HG03039 (cell line): ENCODE measurements around the gene HSD17B14.
"Not testable (repeated sequence)": the region's sequence is repeated elsewhere in the genome, so short reads cannot be mapped to it uniquely, and the experiment has no call there.

ENCODE experiments used
- ATAC-seq: cut with Tn5 transposase; IDR thresholded peaks from one replicate; pipeline ENCODE4 v1.9.1; 2021; ENCODE audit warnings: mild to moderate bottlenecking, moderate library complexity; ENCODE audit not compliant: unreplicated experiment

The HSD17B14 gene

DNA sequence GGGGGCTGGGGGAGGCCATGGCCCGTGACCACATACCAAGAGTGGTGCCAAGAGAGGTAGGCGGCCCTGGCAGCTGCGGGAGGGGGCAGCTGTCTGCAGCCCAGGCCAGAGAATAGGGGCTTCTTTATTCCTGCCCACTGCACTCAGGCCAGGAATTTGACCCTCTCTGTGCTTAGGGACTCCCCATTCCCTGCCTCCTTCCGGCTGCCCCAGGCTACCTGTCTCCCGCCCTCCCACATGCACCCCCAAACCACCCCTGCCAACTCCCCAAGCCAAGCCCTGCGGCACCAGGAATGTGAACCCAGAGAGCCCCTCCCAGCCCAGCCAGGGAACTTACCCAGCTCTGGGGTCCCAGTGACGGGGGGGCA is 31.4 kb upstream of the HSD17B14 start:
- ATAC-seq: no peak

- no peak for ATAC-seq
These were observed 30.9 kb upstream of the HSD17B14 start for GRCh38 chr19:48867123-48867745.

DNA sequence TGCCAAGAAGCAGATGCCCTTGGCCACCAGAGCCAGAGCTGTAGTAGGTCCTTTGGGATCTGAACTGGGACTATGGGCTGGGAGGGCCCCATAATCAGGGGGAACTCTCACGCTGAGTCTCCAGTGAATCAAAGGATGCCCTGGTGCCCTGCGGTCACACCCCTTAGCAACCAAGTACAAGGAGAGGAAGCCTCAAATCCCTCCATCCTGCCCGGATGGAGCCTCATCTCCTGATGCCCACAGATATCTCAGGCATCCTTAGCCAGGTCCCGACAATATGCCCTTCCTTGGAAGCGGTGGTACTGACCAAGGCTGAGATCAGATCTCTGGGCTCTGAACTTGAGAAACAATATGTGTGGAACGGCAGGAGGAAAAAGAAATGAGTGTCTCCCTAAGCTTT is 30.4 kb upstream of the HSD17B14 start:
- ATAC-seq: no peak

DNA sequence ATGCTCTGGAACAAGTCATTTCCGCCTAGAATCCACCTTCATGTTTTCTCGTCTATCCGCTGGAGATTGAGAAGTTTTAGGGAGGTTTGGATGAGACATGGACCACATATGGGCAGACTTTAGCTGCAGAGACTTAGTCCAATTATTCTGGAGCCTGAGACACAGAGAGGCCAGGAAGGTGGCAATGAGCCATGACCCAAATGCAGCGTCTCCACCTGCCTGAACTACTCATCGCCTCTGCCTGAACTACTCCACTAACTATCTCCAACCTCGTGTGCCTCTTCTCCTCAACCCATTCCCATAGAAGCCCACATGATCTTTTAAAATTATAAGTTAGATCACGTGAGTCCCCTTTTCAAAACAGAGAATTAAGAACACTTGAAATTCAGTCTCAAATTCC is 26.5 kb upstream of the HSD17B14 start:
- no peak for ATAC-seq

- ATAC-seq: no peak
These were observed 25.0 kb upstream of the HSD17B14 start for GRCh38 chr19:48861313-48861712.

DNA sequence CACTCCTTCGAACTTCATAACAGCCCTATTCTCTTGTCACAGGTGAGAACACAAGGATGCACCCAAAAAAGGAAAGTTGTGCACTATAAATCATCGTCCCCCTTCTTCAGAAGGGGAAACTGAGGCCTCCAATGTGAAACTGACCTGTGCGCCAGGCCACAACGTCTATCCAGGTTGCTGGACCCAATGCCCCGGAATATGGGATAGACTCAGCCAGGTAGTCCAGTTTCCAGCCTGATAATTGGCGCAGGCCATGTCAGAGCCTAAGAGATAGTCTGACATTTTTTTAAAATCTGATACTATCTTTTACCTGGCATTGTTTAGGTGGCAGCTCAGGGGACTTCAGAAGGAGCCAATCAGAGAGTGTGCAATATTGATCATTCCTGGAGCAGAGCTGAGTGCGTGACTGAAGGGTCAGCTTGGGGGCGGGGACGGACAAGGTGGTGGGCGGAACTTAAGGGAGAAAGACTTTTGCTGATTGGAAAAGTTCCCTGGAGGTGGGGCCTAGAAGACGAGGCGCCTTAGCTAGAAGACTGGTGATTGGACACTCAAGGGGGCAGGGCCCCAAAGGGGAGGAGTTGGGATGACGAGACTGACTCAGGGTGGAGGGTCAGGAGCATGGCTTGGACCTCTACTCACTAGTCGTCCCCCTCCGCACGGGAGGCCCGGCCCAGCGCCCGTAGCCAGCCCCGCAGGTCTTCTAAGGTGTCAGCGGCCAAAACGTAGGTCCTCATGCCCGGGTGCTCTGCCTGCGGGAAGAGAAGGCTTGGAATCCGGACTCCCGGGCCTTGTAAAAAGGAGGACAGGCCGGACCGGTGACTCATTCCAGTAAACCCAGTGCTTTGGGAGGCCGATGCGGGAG is 23.7 kb upstream of the HSD17B14 start:
- ATAC-seq: no peak

DNA sequence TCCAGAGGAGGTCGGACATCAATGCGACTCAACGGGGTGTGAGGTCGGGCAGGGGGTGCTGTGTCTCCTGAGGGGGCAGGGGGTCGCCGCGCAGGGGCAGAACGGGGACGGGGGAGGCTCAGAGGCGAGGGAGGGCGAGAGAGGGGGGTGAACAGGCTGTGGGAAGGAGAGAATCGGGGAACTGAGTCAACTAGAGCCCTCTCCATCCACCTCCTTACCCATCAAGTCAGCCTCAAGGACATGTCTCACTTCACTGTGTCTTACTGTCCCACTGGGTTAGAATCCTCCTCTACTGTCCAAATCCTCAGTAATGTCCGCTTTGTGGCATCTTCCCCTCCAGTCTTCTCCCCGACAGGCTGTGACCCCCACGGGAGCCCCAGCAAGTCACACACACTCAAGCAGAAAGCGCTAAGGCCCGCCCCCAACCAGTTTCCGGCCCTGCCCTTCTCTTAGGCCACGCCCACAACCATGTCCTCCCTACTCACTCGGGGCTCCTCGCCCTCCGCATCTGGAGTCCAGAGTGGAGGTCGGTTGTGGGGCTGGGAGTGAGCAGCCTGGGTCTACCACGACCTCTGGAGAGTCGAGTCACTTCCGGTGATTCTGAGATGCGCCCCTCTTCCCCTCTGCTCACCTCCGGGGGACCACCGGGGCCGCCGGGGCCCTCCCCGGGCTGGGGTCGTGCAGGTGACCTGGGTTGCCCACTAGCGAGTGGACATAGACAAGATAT is 22.9 kb upstream of the HSD17B14 start:
- ATAC-seq: no peak

- ATAC-seq: no peak
These were observed 20.6 kb upstream of the HSD17B14 start for GRCh38 chr19:48856921-48857320.

DNA sequence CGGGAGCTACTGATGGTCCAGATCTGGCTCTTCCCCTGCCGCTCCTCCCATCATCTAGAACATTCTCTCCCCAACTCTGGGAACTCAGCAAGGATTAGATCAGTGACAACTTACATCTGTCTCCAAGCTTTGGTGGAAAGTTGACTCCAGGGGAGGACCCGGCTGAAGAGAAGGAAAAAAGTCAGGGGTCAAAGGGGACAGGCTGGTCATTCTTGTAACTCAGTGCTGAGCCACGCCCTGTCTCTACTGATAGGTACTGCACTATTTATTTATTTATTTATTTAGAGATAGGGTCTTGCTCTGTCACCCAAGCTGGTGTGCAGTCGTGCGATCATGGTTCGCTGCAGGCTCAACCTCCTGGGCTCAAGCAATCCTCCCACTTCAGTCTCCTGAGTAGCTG is 17.8 kb upstream of the HSD17B14 start:
- no peak for ATAC-seq

DNA sequence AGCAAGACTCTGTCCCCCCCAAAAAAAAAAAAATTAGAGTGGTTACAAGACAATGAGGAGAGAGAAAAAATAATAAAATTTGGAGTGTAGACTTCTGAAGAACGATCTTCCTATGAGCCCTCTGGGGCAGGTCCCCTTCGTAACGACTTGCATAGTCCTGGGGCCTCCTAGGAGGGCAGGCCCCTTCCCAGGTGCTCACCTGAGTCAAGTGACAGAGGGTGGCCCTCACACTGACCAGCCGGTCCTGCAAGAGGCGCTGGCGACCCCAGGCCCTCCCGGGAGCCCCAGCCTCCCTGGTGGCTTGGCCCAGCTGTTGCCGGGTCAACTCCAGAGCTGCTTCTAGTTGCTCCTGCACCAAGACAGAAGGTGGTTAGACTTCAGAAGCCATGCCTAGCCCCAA is 17.2 kb upstream of the HSD17B14 start:
- ATAC-seq: no peak

DNA sequence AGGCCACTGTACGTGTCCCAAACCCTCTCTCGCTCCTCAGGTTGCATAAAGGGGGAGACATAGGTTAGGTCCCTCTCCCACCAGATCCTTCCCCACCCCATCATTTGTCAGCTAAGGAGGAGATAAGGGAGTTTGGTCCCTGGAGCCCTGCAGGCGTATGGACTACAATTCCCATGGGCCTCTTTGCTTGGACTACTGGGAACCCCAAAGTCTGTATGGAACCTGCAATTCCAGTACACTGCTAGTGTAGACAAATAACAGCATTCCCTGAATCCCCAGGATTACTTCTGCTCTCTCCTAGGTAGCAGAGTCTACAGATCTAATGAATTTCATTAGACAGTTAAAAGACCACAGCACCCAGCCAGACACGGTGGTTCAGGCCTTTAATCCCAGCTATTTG is 16.0 kb upstream of the HSD17B14 start:
- ATAC-seq: no peak

- not testable (repeated sequence) for ATAC-seq
These were observed 10.4 kb upstream of the HSD17B14 start for GRCh38 chr19:48846659-48847058.

GRCh38 chr19:48845384-48845783 is 9.1 kb upstream of the HSD17B14 start:
- no peak for ATAC-seq

GRCh38 chr19:48844472-48844871 is 8.2 kb upstream of the HSD17B14 start:
- no peak for ATAC-seq

GRCh38 chr19:48842789-48843162 is 6.5 kb upstream of the HSD17B14 start:
- no peak for ATAC-seq

GRCh38 chr19:48841571-48841970 is 5.3 kb upstream of the HSD17B14 start:
- ATAC-seq: no peak

DNA sequence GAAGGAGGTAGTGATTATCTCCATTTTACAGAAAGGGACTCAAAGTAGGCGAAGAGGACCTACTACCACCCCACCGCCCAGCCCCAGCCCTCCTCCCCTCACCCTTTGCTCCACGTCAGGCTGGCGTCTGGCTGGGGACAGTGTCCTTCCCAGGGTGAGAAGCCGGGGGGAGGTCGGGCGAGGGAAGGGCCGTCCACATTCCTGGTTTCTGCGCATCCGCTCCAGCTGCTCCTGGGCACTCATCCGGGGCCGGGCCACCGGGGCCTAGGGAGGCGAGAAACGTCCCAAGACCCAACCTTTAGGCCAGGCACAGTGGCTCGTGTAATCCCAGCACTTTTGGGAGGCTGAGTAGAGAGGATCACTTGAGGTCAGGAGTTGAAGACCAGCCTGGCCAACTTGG is 4.8 kb upstream of the HSD17B14 start:
- ATAC-seq: no peak

DNA sequence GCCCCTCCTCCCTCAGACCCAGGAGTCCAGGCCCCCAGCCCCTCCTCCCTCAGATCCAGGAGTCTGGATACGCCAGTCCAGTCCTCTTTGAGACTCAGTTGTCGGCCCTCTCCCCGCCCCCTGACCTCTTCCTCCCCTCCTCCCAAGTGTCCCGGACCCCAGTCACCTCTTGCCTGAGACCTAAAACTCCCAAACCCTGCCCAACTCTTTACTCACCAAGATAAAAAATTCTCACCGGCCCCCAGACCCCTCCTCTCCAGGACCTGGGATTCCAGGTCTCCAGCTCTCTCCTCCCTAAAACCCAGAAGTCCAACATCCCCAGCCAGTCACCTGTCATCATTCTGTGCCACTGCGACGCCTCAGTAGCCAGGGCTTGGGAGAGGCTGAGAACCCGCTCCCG is 1.4 kb upstream of the HSD17B14 start:
- no peak for ATAC-seq

DNA sequence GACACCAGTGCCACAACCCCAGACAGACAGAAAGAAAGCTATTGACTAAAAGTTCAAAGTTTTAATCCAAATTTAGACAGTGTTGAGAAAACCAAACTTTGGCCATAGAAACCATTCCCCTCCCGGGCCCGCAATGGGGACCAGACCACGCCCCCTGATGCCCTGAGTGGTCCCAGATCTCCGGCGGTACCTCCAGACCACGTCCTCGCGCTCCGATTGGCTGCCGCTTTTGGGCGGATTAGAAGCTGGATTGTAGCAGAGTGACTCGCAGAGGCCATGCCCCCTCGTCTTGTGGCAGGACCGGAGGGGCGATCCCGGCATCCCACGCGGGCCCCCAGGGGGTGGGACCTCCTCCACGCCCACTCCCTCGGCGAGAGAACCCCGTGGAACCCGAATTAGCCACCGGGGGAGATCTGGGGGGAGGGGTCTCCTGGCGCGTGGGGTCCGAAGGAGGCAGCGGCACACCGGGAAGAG is 797 bp upstream of the HSD17B14 start:
- ATAC-seq: no peak

- ATAC-seq: peak; percentile 58
These were observed 580 bp downstream of the HSD17B14 start for GRCh38 chr19:48835734-48836088.

DNA sequence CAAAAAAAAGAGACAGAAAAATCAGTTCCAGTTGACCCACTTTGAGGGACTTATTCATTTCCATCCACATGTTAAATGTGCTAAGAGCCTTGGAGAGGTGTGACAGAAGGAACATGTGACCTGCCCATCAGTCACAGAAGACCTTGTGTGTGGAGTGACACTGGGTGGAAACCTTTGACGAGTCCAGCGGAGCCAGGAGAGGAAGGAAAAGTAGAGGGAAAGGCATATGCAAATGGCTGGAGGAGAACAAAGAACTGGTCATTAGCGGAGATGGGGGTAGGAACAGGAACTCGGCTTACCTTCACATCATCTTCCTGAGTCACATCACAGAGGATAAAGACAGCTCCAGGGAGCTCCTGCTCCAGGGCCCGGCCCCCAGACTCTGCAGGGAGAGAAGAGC is 2.3 kb downstream of the HSD17B14 start:
- no peak for ATAC-seq

GRCh38 chr19:48833049-48833448 is 3.2 kb downstream of the HSD17B14 start:
- no peak for ATAC-seq
